GM18867 (cell line): Measurements from ENCODE around the gene MAGI1.

ENCODE experiments used
- ATAC-seq: cut with Tn5 transposase; IDR thresholded peaks from one replicate; pipeline ENCODE4 v1.9.1; 2021; ENCODE audit warnings: mild to moderate bottlenecking, moderate library complexity; ENCODE audit not compliant: unreplicated experiment

The MAGI1 gene

GRCh38 chr3:66015841-66016240, 22.9 kb downstream of the MAGI1 start:
- ATAC-seq, result no peak

- no peak for ATAC-seq
These were observed 24.1 kb downstream of the MAGI1 start for GRCh38 chr3:66014651-66015050.

GRCh38 chr3:66014056-66014455, 24.7 kb downstream of the MAGI1 start:
- ATAC-seq, result no peak

- ATAC-seq, result no peak
These were observed 26.0 kb downstream of the MAGI1 start for GRCh38 chr3:66012711-66013110.

- ATAC-seq, result no peak
These were observed 27.7 kb downstream of the MAGI1 start for GRCh38 chr3:66010739-66011655.

GRCh38 chr3:66010348-66010738, 28.4 kb downstream of the MAGI1 start:
- no peak for ATAC-seq

- ATAC-seq, result no peak
These were observed 34.5 kb downstream of the MAGI1 start for GRCh38 chr3:66004244-66004643.

GRCh38 chr3:66001626-66002025, 37.1 kb downstream of the MAGI1 start:
- no peak for ATAC-seq

GRCh38 chr3:66000506-66000905, 38.2 kb downstream of the MAGI1 start:
- ATAC-seq, result no peak

GRCh38 chr3:65999606-66000005, 39.1 kb downstream of the MAGI1 start:
- no peak for ATAC-seq

GRCh38 chr3:65996589-65996988, 42.1 kb downstream of the MAGI1 start:
- no peak for ATAC-seq

GRCh38 chr3:65995515-65995914, 43.2 kb downstream of the MAGI1 start:
- no peak for ATAC-seq

GRCh38 chr3:65995030-65995429, 43.7 kb downstream of the MAGI1 start:
- ATAC-seq, result no peak

- ATAC-seq, result no peak
These were observed 45.4 kb downstream of the MAGI1 start for GRCh38 chr3:65993134-65993900.

- no peak for ATAC-seq
These were observed 46.6 kb downstream of the MAGI1 start for GRCh38 chr3:65992106-65992505.

GRCh38 chr3:65988411-65989180, 50.1 kb downstream of the MAGI1 start:
- ATAC-seq, result no peak

- no peak for ATAC-seq
These were observed 52.4 kb downstream of the MAGI1 start for GRCh38 chr3:65986285-65986684.

GRCh38 chr3:65984975-65985374, 53.7 kb downstream of the MAGI1 start:
- ATAC-seq, result no peak

GRCh38 chr3:65983100-65983499, 55.6 kb downstream of the MAGI1 start:
- no peak for ATAC-seq

GRCh38 chr3:65979731-65980130, 59.0 kb downstream of the MAGI1 start:
- no peak for ATAC-seq

- ATAC-seq, result no peak
These were observed 59.6 kb downstream of the MAGI1 start for GRCh38 chr3:65979162-65979561.
